Heart left ventricle (tissue), 13 donors: ENCODE results near the gene FPGT.

Experiments used
- CTCF ChIP-seq, 12 donors: fragments of 200-600 bp; sonication (generic) in 4 of 12; IDR thresholded peaks; one replicate each; pipeline versions ENCODE4 v1.5.0 to v1.8.0; 2018 to 2022; ENCODE audit warnings: antibody characterized with exemption in 12 of 12, mild to moderate bottlenecking in 5 of 12
- POLR2A ChIP-seq, 2 donors: fragments of 450-650 bp; IDR thresholded peaks; one replicate each; pipeline ENCODE4 v1.6.1; 2017; ENCODE audit warnings: antibody characterized with exemption in 2 of 2, mild to moderate bottlenecking in 2 of 2, moderate library complexity in 2 of 2
- donor health status: ischemic (EF 13 %, LVEDD 7.1; RV severe dilation, severe dysfunction).
- donor health status: DM: no; HTN: yes; CAD: no.
- donor health status: DM: no; HTN: no; CAD: no.
- donor health status: ischemic (EF 25% LVEDD 6.9; RV normal size, moderate dysfunction).
- donor health status: ischemic (EF 25% LVEDD 5.7; RV mildly dilated, moderate dysfunction).
- donor health status: ischemic (EF 35%, LVEDD 5.7; RV mildly dilated, moderate dysfunction).
- donor health status: nonischemic (EF 11% LVEDD 7.7; RV severe dilation, severe dysfunction).
- donor health status: DM: yes; HTN: yes; CAD: no.
- donor health status: PGD.
- donor health status: ischemic (EF 29% LVEDD 5.4; RV normal size, mild dysfunction).
- donor health status: nonischemic (EF 23%, LVEDD 6.1; RV moderate dilation, normal function).

- no peak for TF ChIP-seq CTCF (IDR thresholded peaks at IDR 0.05)
- no peak for TF ChIP-seq POLR2A (IDR thresholded peaks at IDR 0.05)
Observed at GRCh38 chr1:74160046-74160445, 38.0 kb upstream of the FPGT start.
